ENCODE results near the gene RANBP17.

- TF ChIP-seq CTCF (IDR thresholded peaks at IDR 0.05; ENCODE audit: insufficient read depth, low read length) (no peak), REST (IDR thresholded peaks at IDR 0.05; ENCODE audit: insufficient replicate concordance, low read depth) (no peak)
Observed at GRCh38 chr5:171055875-171056454, 194.1 kb downstream of the RANBP17 start.

Measured in HL-60 (cell line).